Mucosa of descending colon (tissue), 3 donors: ENCODE measurements around the gene NIPAL3. TPM values are rescaled to one million over a fixed set of nuclear protein-coding genes. Genes with fewer than 3 reads are reported as not detected.

Experiments used
- ATAC-seq: fragments of 200-7000 bp; cut with Tn5 transposase; one replicate; pipeline ENCODE4 v1.9.1; 2020; ENCODE audit warnings: mild to moderate bottlenecking, moderate library complexity
- DNase-seq, 3 donors: peaks; one replicate each; pipeline ENCODE4 v3.0.0-alpha.2; 2020
- H3K36me3 ChIP-seq: fragments of 200-600 bp; one replicate; pipeline ENCODE4 v1.8.0; 2021; ENCODE audit warnings: low read depth, mild to moderate bottlenecking
- H3K4me1 ChIP-seq: fragments of 200-600 bp; one replicate; pipeline ENCODE4 v1.8.0; 2021; ENCODE audit warnings: low read depth, mild to moderate bottlenecking
- H3K4me3 ChIP-seq: fragments of 200-600 bp; one replicate; pipeline ENCODE4 v1.8.0; 2021; ENCODE audit warnings: mild to moderate bottlenecking
- H3K9me3 ChIP-seq: fragments of 200-600 bp; one replicate; pipeline ENCODE4 v1.8.0; 2021; ENCODE audit warnings: mild to moderate bottlenecking
- CTCF ChIP-seq: fragments of 200-600 bp; IDR thresholded peaks from one replicate; pipeline ENCODE4 v1.8.0; 2022; ENCODE audit warnings: antibody characterized with exemption, mild to moderate bottlenecking
- intact Hi-C, 2 donors: fragments of 100-400 bp; cut with DNase I in 1 of 2; cut with micrococcal nuclease in 1 of 2; formaldehyde crosslinking; loops; one replicate each; pipeline versions ENCODE4 v1.11.0 to v1.11.1; 2022; cut with DNase I, micrococcal nuclease
- total RNA-seq, 3 donors: library from RNA; stranded (reverse); fragmentation: NEBNext Ultra II Directional in 2 of 3; extraction: Animal tissue kit (Norgen Biotek cat#: 25700) in 2 of 3; gene quantifications; one replicate each; pipeline versions ENCODE4 v1.2.1 to v1.2.4, GENCODE V29; 2021 to 2023
- donor health status: DM: no; HTN: no; CAD: no; lungs with moderate emphysema.
- donor health status: DM: no; HTN: no; CAD: no.
- donor health status: DM: no; HTN: yes; CAD: no.

Gene NIPAL3
- total RNA-seq, 3 donors from 2014 or later = 38.3 to 52.5 (median 40.7) TPM

GRCh38 chr1:24418898-24419628, 3.5 kb downstream of the NIPAL3 start:
- no peak for TF ChIP-seq CTCF
- H3K4me3 ChIP-seq = no peak overlapping the region
- DNase-seq (peak; percentile 78 to 82 (median 78)), ATAC-seq (peak; percentile 47)
- H3K4me1 ChIP-seq = peaks cover 39% of the 10 kb centered on the region
- H3K9me3 ChIP-seq = no peaks in the 10 kb centered on the region
- intact Hi-C loops = no loop called here
- no peaks in the 10 kb centered on the region for H3K36me3 ChIP-seq

GRCh38 chr1:24420547-24420946, 4.9 kb downstream of the NIPAL3 start:
- Histone ChIP-seq H3K9me3 (no peaks in the 10 kb centered on the region), H3K4me1 (peaks cover 41% of the 10 kb centered on the region), H3K4me3 (no peak overlapping the region), H3K36me3 (no peaks in the 10 kb centered on the region)
- no peak for DNase-seq
- TF ChIP-seq CTCF = no peak
- ATAC-seq = no peak
- intact Hi-C loops = no loop called here

- DNase-seq (no peak), ATAC-seq (no peak)
- H3K9me3 ChIP-seq = no peaks in the 10 kb centered on the region
- TF ChIP-seq CTCF = no peak
- no peaks in the 10 kb centered on the region for H3K36me3 ChIP-seq
- H3K4me3 ChIP-seq = no peak overlapping the region
- H3K4me1 ChIP-seq = peaks cover 40% of the 10 kb centered on the region
- intact Hi-C loops = no loop called here
These were observed 5.9 kb downstream of the NIPAL3 start for GRCh38 chr1:24421502-24421901.

- no peak for DNase-seq
- H3K9me3 ChIP-seq = no peaks in the 10 kb centered on the region
- no peak for TF ChIP-seq CTCF
- no peak overlapping the region for H3K4me3 ChIP-seq
- no peak for ATAC-seq
- H3K4me1 ChIP-seq = peaks cover 17% of the 10 kb centered on the region
- H3K36me3 ChIP-seq = no peaks in the 10 kb centered on the region
- intact Hi-C loops = no loop called here
These were observed 8.6 kb downstream of the NIPAL3 start for GRCh38 chr1:24424207-24424606.

GRCh38 chr1:24424990-24425389, 9.4 kb downstream of the NIPAL3 start:
- ATAC-seq (peak; percentile 70), DNase-seq (peak in 1 of 3 donors; percentile 41)
- no peaks in the 10 kb centered on the region for H3K9me3 ChIP-seq
- H3K36me3 ChIP-seq = no peaks in the 10 kb centered on the region
- intact Hi-C loops = no loop called here
- H3K4me3 ChIP-seq = no peak overlapping the region
- TF ChIP-seq CTCF = no peak
- H3K4me1 ChIP-seq = peaks cover 17% of the 10 kb centered on the region
